ENCODE results near the gene BIN1.

Gene BIN1

GRCh38 chr2:127047716-127048617 lies 59.0 kb downstream of the BIN1 start:
- H3K9me3 Mint-ChIP-seq, result no peaks in the 10 kb centered on the region
- intact Hi-C loops (cut with micrococcal nuclease), result no loop called here
- peaks cover 14% of the 10 kb centered on the region for H3K27me3 Mint-ChIP-seq
- peaks cover 15% of the 10 kb centered on the region for H3K4me1 Mint-ChIP-seq (ENCODE audit: low read depth)
- H3K36me3 Mint-ChIP-seq (ENCODE audit: low read depth), result no peaks in the 10 kb centered on the region
- no peak overlapping the region for H3K27ac Mint-ChIP-seq
- no peak overlapping the region for H3K4me3 Mint-ChIP-seq

- H3K4me1 Mint-ChIP-seq (ENCODE audit: low read depth), result peaks cover 14% of the 10 kb centered on the region
- peaks cover 10% of the 10 kb centered on the region for H3K27me3 Mint-ChIP-seq
- intact Hi-C loops (cut with micrococcal nuclease), result no loop called here
- no peaks in the 10 kb centered on the region for H3K9me3 Mint-ChIP-seq
- no peak overlapping the region for H3K27ac Mint-ChIP-seq
- H3K4me3 Mint-ChIP-seq, result no peak overlapping the region
- H3K36me3 Mint-ChIP-seq (ENCODE audit: low read depth), result no peaks in the 10 kb centered on the region
Measured at GRCh38 chr2:127047054-127047453, 59.9 kb downstream of the BIN1 start.

GRCh38 chr2:127046579-127046978 lies 60.4 kb downstream of the BIN1 start:
- Mint-ChIP-seq H3K27me3 (peaks cover 10% of the 10 kb centered on the region), H3K4me3 (no peak overlapping the region), H3K27ac (no peak overlapping the region)

GRCh38 chr2:127045792-127046501 lies 61.0 kb downstream of the BIN1 start:
- peaks cover 10% of the 10 kb centered on the region for H3K27me3 Mint-ChIP-seq
- no peak overlapping the region for H3K27ac Mint-ChIP-seq
- H3K4me1 Mint-ChIP-seq (ENCODE audit: low read depth), result peaks cover 7% of the 10 kb centered on the region
- no peaks in the 10 kb centered on the region for H3K36me3 Mint-ChIP-seq (ENCODE audit: low read depth)
- no peaks in the 10 kb centered on the region for H3K9me3 Mint-ChIP-seq
- H3K4me3 Mint-ChIP-seq, result no peak overlapping the region
- intact Hi-C loops (cut with micrococcal nuclease), result no loop called here

More at GRCh38 chr2:127046579-127046978, 60.4 kb downstream of the BIN1 start:
- peaks cover 9% of the 10 kb centered on the region for H3K4me1 Mint-ChIP-seq (ENCODE audit: low read depth)
- intact Hi-C loops (cut with micrococcal nuclease), result no loop called here
- no peaks in the 10 kb centered on the region for H3K36me3 Mint-ChIP-seq (ENCODE audit: low read depth)
- no peaks in the 10 kb centered on the region for H3K9me3 Mint-ChIP-seq

GRCh38 chr2:127044977-127045661 lies 61.8 kb downstream of the BIN1 start:
- H3K4me1 Mint-ChIP-seq (ENCODE audit: low read depth), result peaks cover 5% of the 10 kb centered on the region
- H3K27me3 Mint-ChIP-seq, result peaks cover 5% of the 10 kb centered on the region
- H3K4me3 Mint-ChIP-seq, result no peak overlapping the region
- intact Hi-C loops (cut with micrococcal nuclease), result no loop called here
- no peaks in the 10 kb centered on the region for H3K36me3 Mint-ChIP-seq (ENCODE audit: low read depth)
- H3K27ac Mint-ChIP-seq, result no peak overlapping the region
- H3K9me3 Mint-ChIP-seq, result no peaks in the 10 kb centered on the region

GRCh38 chr2:127044165-127044718 lies 62.7 kb downstream of the BIN1 start:
- no peaks in the 10 kb centered on the region for H3K36me3 Mint-ChIP-seq (ENCODE audit: low read depth)
- H3K27ac Mint-ChIP-seq, result no peak overlapping the region
- H3K4me1 Mint-ChIP-seq (ENCODE audit: low read depth), result no peaks in the 10 kb centered on the region
- no peak overlapping the region for H3K4me3 Mint-ChIP-seq
- no peaks in the 10 kb centered on the region for H3K27me3 Mint-ChIP-seq
- H3K9me3 Mint-ChIP-seq, result no peaks in the 10 kb centered on the region
- intact Hi-C loops (cut with micrococcal nuclease), result no loop called here

GRCh38 chr2:127043367-127044164 lies 63.4 kb downstream of the BIN1 start:
- Mint-ChIP-seq H3K27ac (no peak overlapping the region), H3K27me3 (no peaks in the 10 kb centered on the region), H3K36me3 (ENCODE audit: low read depth) (no peaks in the 10 kb centered on the region), H3K4me3 (no peak overlapping the region), H3K4me1 (ENCODE audit: low read depth) (no peaks in the 10 kb centered on the region), H3K9me3 (no peaks in the 10 kb centered on the region)
- intact Hi-C loops (cut with micrococcal nuclease), result no loop called here

- intact Hi-C loops (cut with micrococcal nuclease), result no loop called here
- Mint-ChIP-seq H3K4me1 (ENCODE audit: low read depth) (no peaks in the 10 kb centered on the region), H3K36me3 (ENCODE audit: low read depth) (no peaks in the 10 kb centered on the region), H3K27ac (no peak overlapping the region), H3K4me3 (no peak overlapping the region), H3K9me3 (no peaks in the 10 kb centered on the region), H3K27me3 (no peaks in the 10 kb centered on the region)
Measured at GRCh38 chr2:127041259-127041970, 65.5 kb downstream of the BIN1 start.

GRCh38 chr2:127040169-127040568 lies 66.8 kb downstream of the BIN1 start:
- Mint-ChIP-seq H3K4me1 (ENCODE audit: low read depth) (no peaks in the 10 kb centered on the region), H3K27me3 (no peaks in the 10 kb centered on the region), H3K9me3 (no peaks in the 10 kb centered on the region), H3K27ac (no peak overlapping the region), H3K4me3 (no peak overlapping the region), H3K36me3 (ENCODE audit: low read depth) (no peaks in the 10 kb centered on the region)
- intact Hi-C loops (cut with micrococcal nuclease), result no loop called here

- H3K27me3 Mint-ChIP-seq, result no peaks in the 10 kb centered on the region
- H3K4me3 Mint-ChIP-seq, result no peak overlapping the region
- intact Hi-C loops (cut with micrococcal nuclease), result no loop called here
- no peaks in the 10 kb centered on the region for H3K36me3 Mint-ChIP-seq (ENCODE audit: low read depth)
- H3K9me3 Mint-ChIP-seq, result no peaks in the 10 kb centered on the region
- no peaks in the 10 kb centered on the region for H3K4me1 Mint-ChIP-seq (ENCODE audit: low read depth)
- H3K27ac Mint-ChIP-seq, result no peak overlapping the region
Measured at GRCh38 chr2:127039387-127040031, 67.4 kb downstream of the BIN1 start.

- Mint-ChIP-seq H3K27me3 (no peaks in the 10 kb centered on the region), H3K27ac (no peak overlapping the region), H3K9me3 (no peaks in the 10 kb centered on the region), H3K4me3 (no peak overlapping the region), H3K4me1 (ENCODE audit: low read depth) (no peaks in the 10 kb centered on the region), H3K36me3 (ENCODE audit: low read depth) (no peaks in the 10 kb centered on the region)
- intact Hi-C loops (cut with micrococcal nuclease), result no loop called here
Measured at GRCh38 chr2:127037476-127037875, 69.5 kb downstream of the BIN1 start.

GRCh38 chr2:127034883-127035611 lies 71.9 kb downstream of the BIN1 start:
- H3K27ac Mint-ChIP-seq, result no peak overlapping the region
- no peaks in the 10 kb centered on the region for H3K4me1 Mint-ChIP-seq (ENCODE audit: low read depth)

More at GRCh38 chr2:127034883-127035611, 71.9 kb downstream of the BIN1 start:
- Mint-ChIP-seq H3K4me3 (no peak overlapping the region), H3K27me3 (no peaks in the 10 kb centered on the region), H3K9me3 (no peaks in the 10 kb centered on the region), H3K36me3 (ENCODE audit: low read depth) (no peaks in the 10 kb centered on the region)
- intact Hi-C loops (cut with micrococcal nuclease), result no loop called here
